Vagina (tissue), 2 donors: ENCODE results near the gene SLC25A28. TPM values are rescaled to one million over a fixed set of nuclear protein-coding genes. Genes with fewer than 3 reads are reported as not detected.
A peak's percentile ranks its signal among the peaks of the same experiment; 100 is the strongest.

Source experiments
- DNase-seq, 2 donors: peaks; one replicate each; pipeline ENCODE4 v3.0.0-alpha.2; 2017; ENCODE audit errors: extremely low spot score in 2 of 2
- H3K27ac ChIP-seq: fragments of 200-600 bp; sonication (generic); one replicate; pipeline ENCODE4 v1.5.1; 2019
- H3K27me3 ChIP-seq: fragments of 200-600 bp; sonication (generic); one replicate; pipeline ENCODE4 v1.5.1; 2019
- H3K36me3 ChIP-seq, 2 donors: fragments of 200-600 bp; sonication (generic); one replicate each; pipeline ENCODE4 v1.5.1; 2017 to 2019
- H3K4me1 ChIP-seq: fragments of 200-600 bp; sonication (generic); one replicate; pipeline ENCODE4 v1.5.1; 2019
- H3K4me3 ChIP-seq, 2 donors: fragments of 200-600 bp; sonication (generic); 1 replicate in 1 of 2; 2 replicates in 1 of 2; pipeline ENCODE4 v1.5.1; 2016 to 2019
- H3K9me3 ChIP-seq: fragments of 200-600 bp; sonication (generic); one replicate; pipeline ENCODE4 v1.5.1; 2019
- CTCF ChIP-seq, 3 experiments: fragments of 450-650 bp in 2 of 3; fragments of 200-600 bp in 1 of 3; sonication (generic) in 1 of 3; IDR thresholded peaks; one replicate each; pipeline ENCODE4 v1.5.1; 2017 to 2019; ENCODE audit warnings: antibody characterized with exemption in 3 of 3, mild to moderate bottlenecking in 2 of 3, moderate library complexity in 2 of 3
- POLR2A ChIP-seq, 2 donors: fragments of 450-650 bp; IDR thresholded peaks; one replicate each; pipeline ENCODE4 v1.6.1; 2017; ENCODE audit warnings: antibody characterized with exemption in 2 of 2, mild to moderate bottlenecking in 2 of 2, moderate library complexity in 2 of 2
- POLR2AphosphoS5 ChIP-seq, 2 donors: sonication (generic); formaldehyde crosslinking; IDR thresholded peaks; one replicate each; pipeline ENCODE4 v1.9.0; 2017; ENCODE audit warnings: antibody characterized with exemption in 2 of 2, mild to moderate bottlenecking in 2 of 2, low read depth in 1 of 2; ENCODE audit not compliant: insufficient read depth in 1 of 2
- intact Hi-C: fragments of 100-400 bp; cut with DNase I; formaldehyde crosslinking; loops from one replicate; pipeline ENCODE4 v1.15.1; 2023
- total RNA-seq: library from RNA; depleted of rRNA; stranded (reverse); fragments of >200 nt; gene quantifications from one replicate; pipeline ENCODE4 v1.2.3, GENCODE V29; 2016

SLC25A28 gene
- total RNA-seq: 31.2 TPM

GRCh38 chr10:99619851-99620710, at the start of gene SLC25A28:
Gene SLC25A28, minus strand, starts transcription at chr10:99620439. Its CDS starts 104 bp downstream, at chr10:99620335.
- H3K4me3 ChIP-seq: peak within 1 kb of the TSS; percentile 94 to 98
- peak in 1 of 2 donors; percentile 38 for TF ChIP-seq POLR2A (IDR thresholded peaks at IDR 0.05)
- TF ChIP-seq POLR2AphosphoS5 (IDR thresholded peaks at IDR 0.05; ENCODE audit: insufficient read depth in 1 of 2, low read depth in 1 of 2): peak in 1 of 2 donors; percentile 90
- no peak for TF ChIP-seq CTCF (IDR thresholded peaks at IDR 0.05)
- peak; percentile 98 to 100 for DNase-seq
- H3K9me3 ChIP-seq: no peaks in the 10 kb centered on the region
- H3K4me1 ChIP-seq: peaks cover 50% of the 10 kb centered on the region
- intact Hi-C loops: loop anchor here (5.0 kb wide), 1 partner anchor 37 kb away; the partner anchor contains the start of gene ENTPD7
- H3K27ac ChIP-seq: peak within 1 kb of the TSS; percentile 98
- H3K36me3 ChIP-seq: no peaks in the 10 kb centered on the region
- no peaks in the 10 kb centered on the region for H3K27me3 ChIP-seq

GRCh38 chr10:99667108-99667751, 47.0 kb upstream of the SLC25A28 start:
- intact Hi-C loops: no loop called here
- no peak overlapping the region for H3K27ac ChIP-seq
- no peaks in the 10 kb centered on the region for H3K9me3 ChIP-seq
- peaks cover 0 to 11% of the 10 kb centered on the region in 2 donors for H3K36me3 ChIP-seq
- DNase-seq: no peak
- TF ChIP-seq CTCF (IDR thresholded peaks at IDR 0.05) (no peak), POLR2A (IDR thresholded peaks at IDR 0.05) (no peak), POLR2AphosphoS5 (IDR thresholded peaks at IDR 0.05; ENCODE audit: insufficient read depth in 1 of 2, low read depth in 1 of 2) (no peak)
- no peak overlapping the region for H3K4me3 ChIP-seq
- no peaks in the 10 kb centered on the region for H3K27me3 ChIP-seq
- H3K4me1 ChIP-seq: no peaks in the 10 kb centered on the region

GRCh38 chr10:99665304-99665703, 45.1 kb upstream of the SLC25A28 start:
- Histone ChIP-seq H3K27me3 (no peaks in the 10 kb centered on the region), H3K4me1 (peaks cover 10% of the 10 kb centered on the region), H3K36me3 (peaks cover 0 to 5% of the 10 kb centered on the region in 2 donors), H3K4me3 (no peak overlapping the region), H3K27ac (no peak overlapping the region), H3K9me3 (no peaks in the 10 kb centered on the region)
- no peak for DNase-seq
- intact Hi-C loops: no loop called here
- TF ChIP-seq CTCF (IDR thresholded peaks at IDR 0.05) (no peak), POLR2A (IDR thresholded peaks at IDR 0.05) (no peak), POLR2AphosphoS5 (IDR thresholded peaks at IDR 0.05; ENCODE audit: insufficient read depth in 1 of 2, low read depth in 1 of 2) (no peak)

GRCh38 chr10:99661377-99661763, 41.1 kb upstream of the SLC25A28 start:
- H3K27me3 ChIP-seq: no peaks in the 10 kb centered on the region
- peaks cover 26% of the 10 kb centered on the region for H3K4me1 ChIP-seq
- H3K27ac ChIP-seq: no peak overlapping the region
- TF ChIP-seq POLR2AphosphoS5 (IDR thresholded peaks at IDR 0.05; ENCODE audit: insufficient read depth in 1 of 2, low read depth in 1 of 2) (peak in 1 of 2 donors; percentile 54), CTCF (IDR thresholded peaks at IDR 0.05) (no peak)
- peaks cover 0 to 5% of the 10 kb centered on the region in 2 donors for H3K36me3 ChIP-seq
- no peaks in the 10 kb centered on the region for H3K9me3 ChIP-seq
- no peak overlapping the region for H3K4me3 ChIP-seq
- no peak for DNase-seq
- intact Hi-C loops: no loop called here
